ENCODE data around the gene BICRAL. TPM values are rescaled to one million over a fixed set of nuclear protein-coding genes. Genes with fewer than 3 reads are reported as not detected.

Gene BICRAL
- total and polyA plus RNA-seq, 9 of the 15 experiments (the other 6 are each of a cell fraction or from before 2014, with no cell fraction given) = 1.2 to 11.9 (median 5.6) TPM

DNA sequence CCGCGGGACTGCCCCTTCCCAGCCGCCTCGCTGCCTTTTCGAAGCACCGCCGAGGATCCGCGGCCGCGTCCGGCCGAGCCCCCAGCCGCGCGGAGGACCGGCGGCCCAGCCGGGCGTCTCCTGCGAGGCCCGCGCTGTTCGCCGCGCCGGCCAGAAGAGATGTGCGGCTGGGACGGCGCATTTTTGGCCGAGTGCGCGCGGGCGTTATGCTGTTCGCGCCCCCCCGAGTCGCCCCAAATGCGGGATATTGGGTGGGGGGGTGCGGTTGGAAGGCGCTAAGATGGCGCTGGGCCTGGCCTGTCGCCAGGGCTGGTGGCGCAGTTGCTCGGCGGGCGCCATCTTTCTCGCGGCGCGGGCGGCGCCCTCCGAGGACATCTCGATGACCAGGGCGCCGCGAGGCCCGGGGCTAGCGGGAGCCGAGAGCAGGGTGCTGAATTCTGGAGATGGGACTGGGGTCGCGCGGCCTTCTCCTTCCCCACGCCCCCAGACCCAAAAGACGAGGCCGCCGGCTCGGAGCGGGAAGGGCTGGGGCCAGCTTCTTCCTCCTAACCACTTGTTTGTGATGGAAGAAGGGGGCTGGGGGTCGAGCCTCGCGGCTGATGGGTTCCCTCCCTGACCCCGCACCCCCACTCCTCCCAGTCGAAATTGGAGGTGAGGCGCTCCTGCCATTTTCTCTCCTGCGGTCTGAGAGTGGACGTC, 1.5 kb downstream of the BICRAL start (continued):
- TF ChIP-seq POLR2G (IDR thresholded peaks at IDR 0.05; ENCODE audit: low read depth, low read length) = peak; percentile 92
- no peak for TF ChIP-seq ZNF184 (CRISPR knock-in tag; IDR thresholded peaks at IDR 0.05)
- peak; percentile 54; the same call in 1 of the 2 replicates for TF ChIP-seq NFXL1 (CRISPR knock-in tag; IDR thresholded peaks at IDR 0.05)
- peak; percentile 77 for TF ChIP-seq SUPT5H (IDR thresholded peaks at IDR 0.05)
- TF ChIP-seq ZNF584 (CRISPR knock-in tag; IDR thresholded peaks at IDR 0.05; ENCODE audit: low read depth) = no peak; the same call in 1 of the 2 replicates
- TF ChIP-seq KLF13 (tag; IDR thresholded peaks at IDR 0.05; ENCODE audit: borderline replicate concordance, low read depth) = no peak
- TF ChIP-seq ILK (tag; IDR thresholded peaks at IDR 0.05; ENCODE audit: borderline replicate concordance, low read depth) = no peak
- TF ChIP-seq GABPA (tag; conservative IDR thresholded peaks at IDR 0.05; ENCODE audit: low read depth) = no peak
- TF ChIP-seq OTX1 (CRISPR knock-in tag; IDR thresholded peaks at IDR 0.05) = peak; percentile 6; the same call in 1 of the 2 replicates
- TF ChIP-seq CTCF (IDR thresholded peaks at IDR 0.05 in 2 of 3, conservative IDR thresholded peaks at IDR 0.05 in 1 of 3; ENCODE audit: insufficient read depth in 2 of 3, low read depth in 1 of 3, low read length in 3 of 3) = 0 out of 6 replicates have a peak, but pooled peaks of 1 of the 3 experiments have one; percentile 1
- no peak for TF ChIP-seq ZNF780A (CRISPR knock-in tag; IDR thresholded peaks at IDR 0.05)
- TF ChIP-seq POLR2B (IDR thresholded peaks at IDR 0.05; ENCODE audit: low read depth, partially characterized antibody) = peak; percentile 69
- peak; percentile 68; the same call in 1 of the 2 replicates for TF ChIP-seq GTF2A2 (tag; IDR thresholded peaks at IDR 0.05)
- TF ChIP-seq SLC30A9 (CRISPR knock-in tag; IDR thresholded peaks at IDR 0.05) = no peak
- no peak for TF ChIP-seq ATF3 (IDR thresholded peaks at IDR 0.05)
- TF ChIP-seq ATF3 (CRISPR knock-in tag; conservative IDR thresholded peaks at IDR 0.05) = no peak; the same call in 1 of the 2 replicates
- peak; percentile 80; the same call in 1 of the 2 replicates for TF ChIP-seq THRB (CRISPR knock-in tag; conservative IDR thresholded peaks at IDR 0.05)
- peak; percentile 45; the same call in 1 of the 2 replicates for TF ChIP-seq POLR2AphosphoS5 (IDR thresholded peaks at IDR 0.05; ENCODE audit: control insufficient read depth, insufficient read depth, low read depth, low read length)
- TF ChIP-seq SRSF7 (optimal IDR thresholded peaks at IDR 0.05; ENCODE audit: low read depth, low read length) = peak; percentile 20
- peak; percentile 21; the same call in 1 of the 2 replicates for TF ChIP-seq E2F3 (CRISPR knock-in tag; IDR thresholded peaks at IDR 0.05)
- peak; percentile 48 for TF ChIP-seq CHD2 (IDR thresholded peaks at IDR 0.05; ENCODE audit: low read depth, low read length)
- TF ChIP-seq NCOR1 (IDR thresholded peaks at IDR 0.05) = peak; percentile 29; the same call in 1 of the 2 replicates
- no peak for TF ChIP-seq XRCC3 (IDR thresholded peaks at IDR 0.05)
- TF ChIP-seq ZNF668 (CRISPR knock-in tag; IDR thresholded peaks at IDR 0.05) = no peak
- no peak for TF ChIP-seq ZNF274 (IDR thresholded peaks at IDR 0.05; ENCODE audit: borderline replicate concordance, low read depth, low read length)

Data from K562 (cell line).